Peyer's patch (tissue), 4 donors: ENCODE data around the gene CD81.

Experiments
- POLR2A ChIP-seq, 2 donors: fragments of 450-650 bp; IDR thresholded peaks; one replicate each; pipeline ENCODE4 v1.5.1; 2017; ENCODE audit warnings: antibody characterized with exemption in 2 of 2, mild to moderate bottlenecking in 2 of 2, moderate library complexity in 2 of 2
- TF ChIP-seq, protein P1 (sequence below), 6 experiments: fragments of 450-650 bp in 4 of 6; fragments of 200-600 bp in 2 of 6; sonication (generic) in 1 of 6; IDR thresholded peaks; one replicate each; pipeline ENCODE4 v1.5.1; 2017 to 2019; ENCODE audit warnings: antibody characterized with exemption in 6 of 6, mild to moderate bottlenecking in 3 of 6, moderate library complexity in 1 of 6

DNA sequence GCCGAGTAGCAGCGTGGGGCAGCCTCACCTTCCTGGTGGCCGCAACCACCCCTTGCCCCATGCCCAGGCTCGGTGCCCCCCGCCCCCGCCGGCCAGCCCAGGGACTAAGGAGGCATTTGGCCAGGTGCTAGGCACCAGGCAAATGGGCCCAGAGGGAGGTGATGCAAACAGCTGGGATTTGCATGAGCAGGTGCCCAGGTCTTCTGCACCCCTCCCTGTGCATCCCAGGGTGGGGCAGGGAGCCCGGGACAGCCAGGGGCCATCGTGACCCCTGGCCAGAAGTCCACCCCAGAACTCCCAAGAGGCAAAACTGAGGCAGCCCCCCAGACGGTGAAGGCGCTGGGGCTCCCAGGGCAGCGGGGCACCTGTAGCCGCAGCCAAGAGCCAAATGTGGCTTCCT is 49.1 kb downstream of the CD81 start:
- TF ChIP-seq, protein P1, sequence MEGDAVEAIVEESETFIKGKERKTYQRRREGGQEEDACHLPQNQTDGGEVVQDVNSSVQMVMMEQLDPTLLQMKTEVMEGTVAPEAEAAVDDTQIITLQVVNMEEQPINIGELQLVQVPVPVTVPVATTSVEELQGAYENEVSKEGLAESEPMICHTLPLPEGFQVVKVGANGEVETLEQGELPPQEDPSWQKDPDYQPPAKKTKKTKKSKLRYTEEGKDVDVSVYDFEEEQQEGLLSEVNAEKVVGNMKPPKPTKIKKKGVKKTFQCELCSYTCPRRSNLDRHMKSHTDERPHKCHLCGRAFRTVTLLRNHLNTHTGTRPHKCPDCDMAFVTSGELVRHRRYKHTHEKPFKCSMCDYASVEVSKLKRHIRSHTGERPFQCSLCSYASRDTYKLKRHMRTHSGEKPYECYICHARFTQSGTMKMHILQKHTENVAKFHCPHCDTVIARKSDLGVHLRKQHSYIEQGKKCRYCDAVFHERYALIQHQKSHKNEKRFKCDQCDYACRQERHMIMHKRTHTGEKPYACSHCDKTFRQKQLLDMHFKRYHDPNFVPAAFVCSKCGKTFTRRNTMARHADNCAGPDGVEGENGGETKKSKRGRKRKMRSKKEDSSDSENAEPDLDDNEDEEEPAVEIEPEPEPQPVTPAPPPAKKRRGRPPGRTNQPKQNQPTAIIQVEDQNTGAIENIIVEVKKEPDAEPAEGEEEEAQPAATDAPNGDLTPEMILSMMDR (IDR thresholded peaks at IDR 0.05) = no peak
- TF ChIP-seq POLR2A (IDR thresholded peaks at IDR 0.05) = no peak
